Endothelial cell of umbilical vein (primary cell): ENCODE measurements around the gene MNT.

ENCODE experiments used
- EZH2 ChIP-seq: IDR thresholded peaks from 2 replicates; pipeline ENCODE4 v1.6.1; 2012; ENCODE audit warnings: borderline replicate concordance, low read depth, mild to moderate bottlenecking, moderate library complexity, low read length, inconsistent platforms; ENCODE audit not compliant: severe bottlenecking
- POLR2A ChIP-seq: IDR thresholded peaks from 2 replicates; pipeline ENCODE4 v1.6.1; 2012; ENCODE audit warnings: low read depth, mild to moderate bottlenecking, control low read depth, low read length
- POLR2AphosphoS5 ChIP-seq: IDR thresholded peaks from 2 replicates; pipeline ENCODE4 v1.6.1; 2012; ENCODE audit warnings: low read depth, mild to moderate bottlenecking, control low read depth, low read length, moderate library complexity; ENCODE audit not compliant: insufficient read depth
- TF ChIP-seq, protein P1 (sequence below), 2 donors: IDR thresholded peaks; 1 replicate in 1 of 2; 2 replicates in 1 of 2; pipeline ENCODE4 v1.5.1; 2011; ENCODE audit warnings: low read length in 2 of 2, mild to moderate bottlenecking in 2 of 2, moderate library complexity in 2 of 2, control low read depth in 1 of 2, inconsistent platforms in 1 of 2, low read depth in 1 of 2; ENCODE audit not compliant: insufficient read depth in 1 of 2; ENCODE audit errors: extremely low read depth in 1 of 2

DNA sequence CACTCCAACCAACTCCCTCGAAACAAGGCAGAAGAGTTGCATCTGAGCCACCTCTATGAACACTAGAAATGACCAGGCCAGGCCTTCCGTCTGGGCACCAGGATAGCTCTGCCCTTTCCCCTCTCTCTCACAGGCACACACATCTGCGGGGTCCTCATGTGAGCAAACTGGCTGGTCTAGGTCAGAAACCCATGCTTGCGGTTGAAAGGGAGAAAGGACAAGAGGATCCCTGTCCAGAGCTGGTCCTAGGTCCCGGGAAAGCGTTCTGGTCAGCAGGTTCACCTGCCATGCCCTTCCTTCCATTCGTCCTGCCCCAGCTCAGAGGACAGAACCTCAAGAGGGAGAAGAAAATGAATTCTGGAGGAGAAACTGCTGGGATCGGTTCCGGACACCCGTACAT, 2.7 kb downstream of the MNT start:
- TF ChIP-seq, protein P1, sequence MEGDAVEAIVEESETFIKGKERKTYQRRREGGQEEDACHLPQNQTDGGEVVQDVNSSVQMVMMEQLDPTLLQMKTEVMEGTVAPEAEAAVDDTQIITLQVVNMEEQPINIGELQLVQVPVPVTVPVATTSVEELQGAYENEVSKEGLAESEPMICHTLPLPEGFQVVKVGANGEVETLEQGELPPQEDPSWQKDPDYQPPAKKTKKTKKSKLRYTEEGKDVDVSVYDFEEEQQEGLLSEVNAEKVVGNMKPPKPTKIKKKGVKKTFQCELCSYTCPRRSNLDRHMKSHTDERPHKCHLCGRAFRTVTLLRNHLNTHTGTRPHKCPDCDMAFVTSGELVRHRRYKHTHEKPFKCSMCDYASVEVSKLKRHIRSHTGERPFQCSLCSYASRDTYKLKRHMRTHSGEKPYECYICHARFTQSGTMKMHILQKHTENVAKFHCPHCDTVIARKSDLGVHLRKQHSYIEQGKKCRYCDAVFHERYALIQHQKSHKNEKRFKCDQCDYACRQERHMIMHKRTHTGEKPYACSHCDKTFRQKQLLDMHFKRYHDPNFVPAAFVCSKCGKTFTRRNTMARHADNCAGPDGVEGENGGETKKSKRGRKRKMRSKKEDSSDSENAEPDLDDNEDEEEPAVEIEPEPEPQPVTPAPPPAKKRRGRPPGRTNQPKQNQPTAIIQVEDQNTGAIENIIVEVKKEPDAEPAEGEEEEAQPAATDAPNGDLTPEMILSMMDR (IDR thresholded peaks at IDR 0.05; ENCODE audit: extremely low read depth in 1 of 2, insufficient read depth in 1 of 2, low read depth in 1 of 2, low read length in 2 of 2), result no peak
- TF ChIP-seq POLR2AphosphoS5, result no peak
- no peak for TF ChIP-seq POLR2A
- no peak for TF ChIP-seq EZH2
